T-helper 1 cell treated with Interleukin-12 subunit alpha and Interleukin-12 subunit beta and Interleukin-4 antibody, amounts not matched to agents 30 μg/mL and 1 μg/mL, for 36 hours (primary cell): Measurements from ENCODE around the gene EEF1A1.

ENCODE experiments used
- H3K27ac Mint-ChIP-seq: one replicate; pipeline ENCODE4 v1.8.0; 2021; ENCODE audit warnings: mild to moderate bottlenecking, mixed read lengths
- H3K27me3 Mint-ChIP-seq: one replicate; pipeline ENCODE4 v1.8.0; 2021; ENCODE audit warnings: low read depth, mixed read lengths
- H3K36me3 Mint-ChIP-seq: one replicate; pipeline ENCODE4 v1.8.0; 2021; ENCODE audit warnings: low read depth, mixed read lengths
- H3K4me1 Mint-ChIP-seq: one replicate; pipeline ENCODE4 v1.8.0; 2021; ENCODE audit warnings: low read depth, mixed read lengths
- H3K4me3 Mint-ChIP-seq: one replicate; pipeline ENCODE4 v1.8.0; 2021; ENCODE audit warnings: mild to moderate bottlenecking, moderate library complexity, mixed read lengths
- H3K9me3 Mint-ChIP-seq: one replicate; pipeline ENCODE4 v1.8.0; 2021; ENCODE audit warnings: mixed read lengths

EEF1A1 gene

GRCh38 chr6:73504160-73504559 lies 16.7 kb downstream of the EEF1A1 start:
- H3K27ac Mint-ChIP-seq, result no peak overlapping the region
- H3K4me3 Mint-ChIP-seq, result no peak overlapping the region
- no peaks in the 10 kb centered on the region for H3K9me3 Mint-ChIP-seq
- no peaks in the 10 kb centered on the region for H3K4me1 Mint-ChIP-seq
- no peaks in the 10 kb centered on the region for H3K27me3 Mint-ChIP-seq
- peaks cover 23% of the 10 kb centered on the region for H3K36me3 Mint-ChIP-seq

GRCh38 chr6:73503027-73503772 lies 17.6 kb downstream of the EEF1A1 start:
- Mint-ChIP-seq H3K9me3 (no peaks in the 10 kb centered on the region), H3K4me3 (no peak overlapping the region), H3K27ac (no peak overlapping the region), H3K36me3 (peaks cover 25% of the 10 kb centered on the region), H3K27me3 (no peaks in the 10 kb centered on the region), H3K4me1 (no peaks in the 10 kb centered on the region)

GRCh38 chr6:73497915-73498314 lies 22.9 kb downstream of the EEF1A1 start:
- Mint-ChIP-seq H3K36me3 (peaks cover 22% of the 10 kb centered on the region), H3K27ac (no peak overlapping the region)

GRCh38 chr6:73491377-73491776 lies 29.5 kb downstream of the EEF1A1 start:
- Mint-ChIP-seq H3K27ac (no peak overlapping the region), H3K36me3 (peaks cover 41% of the 10 kb centered on the region), H3K9me3 (no peaks in the 10 kb centered on the region)

More at GRCh38 chr6:73497915-73498314, 22.9 kb downstream of the EEF1A1 start:
- H3K4me1 Mint-ChIP-seq, result no peaks in the 10 kb centered on the region
- H3K4me3 Mint-ChIP-seq, result no peak overlapping the region
- no peaks in the 10 kb centered on the region for H3K27me3 Mint-ChIP-seq
- no peaks in the 10 kb centered on the region for H3K9me3 Mint-ChIP-seq

GRCh38 chr6:73487473-73487872 lies 33.4 kb downstream of the EEF1A1 start:
- Mint-ChIP-seq H3K9me3 (no peaks in the 10 kb centered on the region), H3K27me3 (no peaks in the 10 kb centered on the region), H3K36me3 (peaks cover 49% of the 10 kb centered on the region), H3K4me3 (no peak overlapping the region), H3K27ac (no peak overlapping the region), H3K4me1 (peaks cover 2% of the 10 kb centered on the region)

More at GRCh38 chr6:73491377-73491776, 29.5 kb downstream of the EEF1A1 start:
- H3K4me3 Mint-ChIP-seq, result no peak overlapping the region
- peaks cover 2% of the 10 kb centered on the region for H3K4me1 Mint-ChIP-seq
- no peaks in the 10 kb centered on the region for H3K27me3 Mint-ChIP-seq

- Mint-ChIP-seq H3K36me3 (peaks cover 48% of the 10 kb centered on the region), H3K4me1 (peaks cover 4% of the 10 kb centered on the region)
Observed at GRCh38 chr6:73484438-73484837, 36.4 kb downstream of the EEF1A1 start.

GRCh38 chr6:73481969-73482368 lies 38.9 kb downstream of the EEF1A1 start:
- H3K4me3 Mint-ChIP-seq, result no peak overlapping the region
- H3K36me3 Mint-ChIP-seq, result peaks cover 38% of the 10 kb centered on the region
- peaks cover 4% of the 10 kb centered on the region for H3K4me1 Mint-ChIP-seq
- no peaks in the 10 kb centered on the region for H3K9me3 Mint-ChIP-seq
- H3K27me3 Mint-ChIP-seq, result no peaks in the 10 kb centered on the region
- no peak overlapping the region for H3K27ac Mint-ChIP-seq

More at GRCh38 chr6:73484438-73484837, 36.4 kb downstream of the EEF1A1 start:
- Mint-ChIP-seq H3K4me3 (no peak overlapping the region), H3K27ac (peak overlapping the region; percentile 31), H3K27me3 (no peaks in the 10 kb centered on the region), H3K9me3 (no peaks in the 10 kb centered on the region)

GRCh38 chr6:73477407-73477806 lies 43.4 kb downstream of the EEF1A1 start:
- Mint-ChIP-seq H3K4me1 (peaks cover 6% of the 10 kb centered on the region), H3K9me3 (no peaks in the 10 kb centered on the region), H3K36me3 (peaks cover 35% of the 10 kb centered on the region), H3K27ac (no peak overlapping the region), H3K4me3 (no peak overlapping the region), H3K27me3 (no peaks in the 10 kb centered on the region)

GRCh38 chr6:73476723-73477122 lies 44.1 kb downstream of the EEF1A1 start:
- Mint-ChIP-seq H3K27me3 (no peaks in the 10 kb centered on the region), H3K36me3 (peaks cover 33% of the 10 kb centered on the region), H3K4me3 (no peak overlapping the region), H3K4me1 (peaks cover 12% of the 10 kb centered on the region), H3K9me3 (no peaks in the 10 kb centered on the region), H3K27ac (no peak overlapping the region)

- Mint-ChIP-seq H3K27me3 (no peaks in the 10 kb centered on the region), H3K4me1 (peaks cover 20% of the 10 kb centered on the region), H3K36me3 (peaks cover 29% of the 10 kb centered on the region), H3K4me3 (peak overlapping the region; percentile 49), H3K27ac (peak overlapping the region; percentile 77), H3K9me3 (no peaks in the 10 kb centered on the region)
Observed at GRCh38 chr6:73471686-73472290, 49.0 kb downstream of the EEF1A1 start.
